ENCODE results near the gene RIMKLA.

Gene RIMKLA

DNA sequence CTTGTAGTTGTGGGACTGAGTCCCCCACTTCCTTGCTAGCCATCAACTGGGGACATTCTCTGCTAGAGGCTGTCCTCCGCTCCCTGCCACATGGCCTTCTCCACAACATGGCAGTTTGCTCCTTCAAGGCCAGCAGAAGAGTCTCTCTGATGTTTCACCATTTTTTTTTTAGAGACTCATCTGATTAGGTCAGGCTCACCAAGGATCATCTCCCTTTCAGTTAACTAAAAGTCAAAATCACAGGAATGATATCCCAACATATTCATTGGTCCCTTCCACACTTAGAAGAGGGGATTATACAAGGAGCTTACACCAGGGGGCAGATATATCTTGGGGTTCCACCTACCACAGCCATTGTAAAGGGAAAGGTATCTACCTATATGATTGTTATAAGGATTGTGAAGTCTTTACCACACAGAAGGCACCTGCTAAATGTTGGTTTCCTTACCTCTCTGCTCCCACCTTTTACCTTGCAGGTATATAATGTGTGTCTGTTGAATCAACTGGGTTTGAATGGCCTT lies 23.3 kb downstream of the RIMKLA start:
- no peak overlapping the region for H2AFZ ChIP-seq (ENCODE audit: low read length)
- H3K9me2 ChIP-seq (ENCODE audit: low read depth, low read length): no peaks in the 10 kb centered on the region
- no peaks in the 10 kb centered on the region for H3K27me3 ChIP-seq (ENCODE audit: insufficient read depth, low read length)
- no peak overlapping the region for H3K9ac ChIP-seq (ENCODE audit: low read length)
- TF ChIP-seq, protein P1, sequence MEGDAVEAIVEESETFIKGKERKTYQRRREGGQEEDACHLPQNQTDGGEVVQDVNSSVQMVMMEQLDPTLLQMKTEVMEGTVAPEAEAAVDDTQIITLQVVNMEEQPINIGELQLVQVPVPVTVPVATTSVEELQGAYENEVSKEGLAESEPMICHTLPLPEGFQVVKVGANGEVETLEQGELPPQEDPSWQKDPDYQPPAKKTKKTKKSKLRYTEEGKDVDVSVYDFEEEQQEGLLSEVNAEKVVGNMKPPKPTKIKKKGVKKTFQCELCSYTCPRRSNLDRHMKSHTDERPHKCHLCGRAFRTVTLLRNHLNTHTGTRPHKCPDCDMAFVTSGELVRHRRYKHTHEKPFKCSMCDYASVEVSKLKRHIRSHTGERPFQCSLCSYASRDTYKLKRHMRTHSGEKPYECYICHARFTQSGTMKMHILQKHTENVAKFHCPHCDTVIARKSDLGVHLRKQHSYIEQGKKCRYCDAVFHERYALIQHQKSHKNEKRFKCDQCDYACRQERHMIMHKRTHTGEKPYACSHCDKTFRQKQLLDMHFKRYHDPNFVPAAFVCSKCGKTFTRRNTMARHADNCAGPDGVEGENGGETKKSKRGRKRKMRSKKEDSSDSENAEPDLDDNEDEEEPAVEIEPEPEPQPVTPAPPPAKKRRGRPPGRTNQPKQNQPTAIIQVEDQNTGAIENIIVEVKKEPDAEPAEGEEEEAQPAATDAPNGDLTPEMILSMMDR (IDR thresholded peaks at IDR 0.05; ENCODE audit: low read length): peak; percentile 12; the same call in 1 of the 2 replicates
- TF ChIP-seq EZH2 (IDR thresholded peaks at IDR 0.05; ENCODE audit: borderline replicate concordance, low read length): no peak
- no peak overlapping the region for H3K4me3 ChIP-seq (ENCODE audit: low read depth, low read length, poor library complexity, severe bottlenecking)
- H3F3A ChIP-seq (ENCODE audit: insufficient read depth, low read length): no peaks in the 10 kb centered on the region
- H3K9me3 ChIP-seq (ENCODE audit: low read length): no peaks in the 10 kb centered on the region
- no peaks in the 10 kb centered on the region for H3K79me2 ChIP-seq (ENCODE audit: insufficient read depth, low read length)
- H3K4me2 ChIP-seq (ENCODE audit: low read length): no peak overlapping the region
- H4K20me1 ChIP-seq (ENCODE audit: insufficient read depth, low read length): no peaks in the 10 kb centered on the region
- H3K36me3 ChIP-seq (ENCODE audit: insufficient read depth, low read length): no peaks in the 10 kb centered on the region
- no peaks in the 10 kb centered on the region for H3K4me1 ChIP-seq (ENCODE audit: insufficient read depth, low read length, severe bottlenecking)
- no peak overlapping the region for H3K27ac ChIP-seq (ENCODE audit: low read depth, low read length, poor library complexity, severe bottlenecking)

DNA sequence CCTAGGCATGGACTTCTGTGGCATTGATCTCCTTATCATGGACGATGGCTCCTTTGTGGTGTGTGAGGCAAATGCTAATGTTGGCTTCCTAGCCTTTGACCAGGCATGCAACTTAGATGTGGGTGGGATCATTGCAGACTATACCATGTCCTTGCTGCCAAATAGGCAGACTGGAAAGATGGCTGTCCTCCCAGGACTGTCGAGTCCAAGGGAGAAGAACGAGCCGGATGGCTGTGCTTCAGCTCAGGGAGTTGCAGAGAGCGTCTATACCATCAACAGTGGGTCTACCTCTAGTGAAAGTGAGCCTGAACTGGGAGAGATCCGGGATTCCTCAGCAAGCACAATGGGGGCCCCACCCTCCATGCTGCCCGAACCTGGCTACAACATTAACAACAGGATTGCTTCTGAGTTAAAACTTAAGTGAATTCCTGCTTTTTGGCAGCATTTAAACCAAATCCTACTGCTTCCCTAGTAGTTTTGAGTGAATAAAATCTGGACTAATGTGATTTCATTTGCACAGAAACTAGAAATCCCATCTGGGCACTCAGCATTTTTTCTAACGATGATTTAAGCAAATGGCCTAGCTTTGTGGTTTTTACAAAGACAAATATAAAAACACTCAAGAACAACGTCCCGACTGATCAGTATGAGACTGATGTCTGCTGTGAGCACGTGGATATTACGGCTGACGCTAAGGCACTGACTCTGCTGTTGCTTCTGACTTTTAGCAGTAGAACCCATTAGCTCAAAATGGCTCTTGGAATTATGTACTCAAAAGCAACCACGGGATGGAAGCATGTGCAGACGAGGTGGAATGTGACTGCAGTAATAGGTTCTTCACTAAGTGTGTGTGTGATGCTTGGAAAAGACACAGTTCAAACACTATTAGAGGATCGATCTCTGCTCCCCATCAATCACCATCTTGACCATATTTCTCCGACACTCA lies 34.2 kb downstream of the RIMKLA start:
- Histone ChIP-seq H3K9me2 (ENCODE audit: low read depth, low read length) (no peaks in the 10 kb centered on the region), H4K20me1 (ENCODE audit: insufficient read depth, low read length) (no peaks in the 10 kb centered on the region), H3K9me3 (ENCODE audit: low read length) (no peaks in the 10 kb centered on the region), H3K27ac (ENCODE audit: low read depth, low read length, poor library complexity, severe bottlenecking) (no peak overlapping the region), H3K79me2 (ENCODE audit: insufficient read depth, low read length) (no peaks in the 10 kb centered on the region), H3K4me2 (ENCODE audit: low read length) (no peak overlapping the region), H3F3A (ENCODE audit: insufficient read depth, low read length) (no peaks in the 10 kb centered on the region), H3K4me1 (ENCODE audit: insufficient read depth, low read length, severe bottlenecking) (no peaks in the 10 kb centered on the region), H2AFZ (ENCODE audit: low read length) (no peak overlapping the region), H3K9ac (ENCODE audit: low read length) (no peak overlapping the region), H3K36me3 (ENCODE audit: insufficient read depth, low read length) (no peaks in the 10 kb centered on the region), H3K4me3 (ENCODE audit: low read depth, low read length, poor library complexity, severe bottlenecking) (no peak overlapping the region), H3K27me3 (ENCODE audit: insufficient read depth, low read length) (no peaks in the 10 kb centered on the region)
- no peak for TF ChIP-seq EZH2 (IDR thresholded peaks at IDR 0.05; ENCODE audit: borderline replicate concordance, low read length)
- TF ChIP-seq, protein P1 (IDR thresholded peaks at IDR 0.05; ENCODE audit: low read length): no peak

- no peaks in the 10 kb centered on the region for H3K9me3 ChIP-seq (ENCODE audit: low read length)
- H3K27ac ChIP-seq (ENCODE audit: low read depth, low read length, poor library complexity, severe bottlenecking): no peak overlapping the region
- H2AFZ ChIP-seq (ENCODE audit: low read length): no peak overlapping the region
- H3K9me2 ChIP-seq (ENCODE audit: low read depth, low read length): no peaks in the 10 kb centered on the region
- no peak overlapping the region for H3K4me2 ChIP-seq (ENCODE audit: low read length)
- H3K4me1 ChIP-seq (ENCODE audit: insufficient read depth, low read length, severe bottlenecking): peaks cover 5% of the 10 kb centered on the region
- no peak overlapping the region for H3K4me3 ChIP-seq (ENCODE audit: low read depth, low read length, poor library complexity, severe bottlenecking)
- no peaks in the 10 kb centered on the region for H3F3A ChIP-seq (ENCODE audit: insufficient read depth, low read length)
- H3K9ac ChIP-seq (ENCODE audit: low read length): no peak overlapping the region
- TF ChIP-seq, protein P1 (IDR thresholded peaks at IDR 0.05; ENCODE audit: low read length): no peak
- no peak for TF ChIP-seq EZH2 (IDR thresholded peaks at IDR 0.05; ENCODE audit: borderline replicate concordance, low read length)
- H3K79me2 ChIP-seq (ENCODE audit: insufficient read depth, low read length): no peaks in the 10 kb centered on the region
- no peaks in the 10 kb centered on the region for H3K36me3 ChIP-seq (ENCODE audit: insufficient read depth, low read length)
- H3K27me3 ChIP-seq (ENCODE audit: insufficient read depth, low read length): peaks cover 6% of the 10 kb centered on the region; the same call in 1 of the 2 replicates
- H4K20me1 ChIP-seq (ENCODE audit: insufficient read depth, low read length): no peaks in the 10 kb centered on the region
Measured at GRCh38 chr1:42417166-42417565, 36.6 kb downstream of the RIMKLA start.

Measured in OCI-LY1 (cell line).